Measurements from ENCODE around the gene NOC2L.

Gene NOC2L

DNA sequence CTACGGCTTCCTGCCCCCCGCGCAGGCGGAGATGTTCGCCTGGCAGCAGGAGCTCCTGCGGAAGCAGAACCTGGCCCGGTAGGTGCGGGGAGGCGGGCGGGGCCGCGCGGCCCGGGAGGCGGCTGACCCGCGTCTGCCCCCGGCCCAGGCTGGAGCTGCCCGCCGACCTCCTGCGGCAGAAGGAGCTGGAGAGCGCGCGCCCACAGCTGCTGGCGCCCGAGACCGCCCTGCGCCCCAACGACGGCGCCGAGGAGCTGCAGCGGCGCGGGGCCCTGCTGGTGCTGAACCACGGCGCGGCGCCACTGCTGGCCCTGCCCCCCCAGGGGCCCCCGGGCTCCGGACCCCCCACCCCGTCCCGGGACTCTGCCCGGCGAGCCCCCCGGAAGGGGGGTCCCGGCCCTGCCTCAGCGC lies 16.6 kb downstream of the NOC2L start:
- no peak for TF ChIP-seq CTCF (IDR thresholded peaks at IDR 0.05)
- peak overlapping the region; percentile 43 to 57 for H3K4me3 ChIP-seq
- peaks cover 0 to 37% (median 33%) of the 10 kb centered on the region in 4 donors for H3K4me1 ChIP-seq
- intact Hi-C loops (cut with DNase I; ENCODE audit: low total_unique reads) = no loop called here
- no peaks in the 10 kb centered on the region for H3K9me3 ChIP-seq
- peaks cover 8 to 38% (median 24%) of the 10 kb centered on the region in 3 donors for H3K36me3 ChIP-seq
- peak overlapping the region; percentile 26 to 71 for H3K27ac ChIP-seq
- no peak for DNase-seq
- H3K27me3 ChIP-seq = peaks cover 0 to 55% of the 10 kb centered on the region in 2 donors

DNA sequence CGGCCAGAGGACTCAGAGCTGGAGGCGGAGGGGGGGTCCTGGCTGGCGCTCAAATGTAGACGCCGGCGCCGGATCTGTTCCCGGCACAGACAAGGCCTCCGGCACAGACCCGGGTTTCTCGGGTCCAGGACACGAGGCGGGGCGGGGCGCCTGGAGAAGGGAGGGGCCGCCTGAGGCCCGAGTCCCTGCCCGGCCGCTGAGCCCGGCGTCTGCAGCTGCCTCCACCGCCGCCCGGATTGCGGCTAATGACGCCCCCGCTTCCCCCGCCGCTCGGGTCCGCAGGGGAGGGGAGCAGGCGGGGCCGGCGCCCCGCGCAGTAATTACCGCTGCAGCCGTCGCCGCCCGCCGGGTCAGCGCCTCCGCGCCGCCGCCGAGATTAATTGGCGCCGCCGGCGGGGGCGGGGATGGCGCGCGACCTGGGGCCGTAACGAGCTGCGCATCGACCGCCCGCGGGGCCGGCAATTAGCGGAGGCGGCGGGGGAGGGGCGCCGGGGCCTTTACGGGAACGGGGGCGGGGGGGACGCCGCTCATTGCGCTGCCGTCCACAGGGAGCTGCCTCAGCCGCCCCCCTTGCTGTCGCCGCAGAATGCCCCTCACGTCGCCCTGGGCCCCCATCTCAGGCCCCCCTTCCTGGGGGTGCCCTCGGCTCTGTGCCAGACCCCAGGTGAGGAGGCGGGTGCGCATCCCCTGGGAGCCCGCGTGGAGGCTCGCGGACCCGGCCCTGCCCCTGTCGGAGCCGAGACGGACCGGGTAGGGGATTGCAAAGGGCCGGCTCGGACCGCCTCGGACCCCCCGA lies 17.3 kb downstream of the NOC2L start:
- intact Hi-C loops (cut with DNase I; ENCODE audit: low total_unique reads) = no loop called here
- peaks cover 7 to 32% (median 18%) of the 10 kb centered on the region in 3 donors for H3K36me3 ChIP-seq
- H3K9me3 ChIP-seq = no peaks in the 10 kb centered on the region
- H3K27ac ChIP-seq = peak overlapping the region; percentile 46 to 71
- TF ChIP-seq CTCF (IDR thresholded peaks at IDR 0.05) = no peak
- H3K27me3 ChIP-seq = peaks cover 0 to 61% of the 10 kb centered on the region in 2 donors
- peak; percentile 71 to 89 for DNase-seq
- peaks cover 0 to 37% (median 33%) of the 10 kb centered on the region in 4 donors for H3K4me1 ChIP-seq
- peak overlapping the region; percentile 43 to 57 for H3K4me3 ChIP-seq

GRCh38 chr1:941015-941587 lies 18.0 kb downstream of the NOC2L start:
- Histone ChIP-seq H3K27me3 (peaks cover 0 to 68% of the 10 kb centered on the region in 2 donors), H3K4me1 (peaks cover 0 to 37% (median 33%) of the 10 kb centered on the region in 4 donors), H3K4me3 (peak overlapping the region; percentile 43 to 57), H3K36me3 (peaks cover under 1 to 25% (median 12%) of the 10 kb centered on the region in 3 donors), H3K9me3 (no peaks in the 10 kb centered on the region), H3K27ac (peak overlapping the region; percentile 46 to 71)
- intact Hi-C loops (cut with DNase I; ENCODE audit: low total_unique reads) = no loop called here
- no peak for TF ChIP-seq CTCF (IDR thresholded peaks at IDR 0.05)
- no peak for DNase-seq

DNA sequence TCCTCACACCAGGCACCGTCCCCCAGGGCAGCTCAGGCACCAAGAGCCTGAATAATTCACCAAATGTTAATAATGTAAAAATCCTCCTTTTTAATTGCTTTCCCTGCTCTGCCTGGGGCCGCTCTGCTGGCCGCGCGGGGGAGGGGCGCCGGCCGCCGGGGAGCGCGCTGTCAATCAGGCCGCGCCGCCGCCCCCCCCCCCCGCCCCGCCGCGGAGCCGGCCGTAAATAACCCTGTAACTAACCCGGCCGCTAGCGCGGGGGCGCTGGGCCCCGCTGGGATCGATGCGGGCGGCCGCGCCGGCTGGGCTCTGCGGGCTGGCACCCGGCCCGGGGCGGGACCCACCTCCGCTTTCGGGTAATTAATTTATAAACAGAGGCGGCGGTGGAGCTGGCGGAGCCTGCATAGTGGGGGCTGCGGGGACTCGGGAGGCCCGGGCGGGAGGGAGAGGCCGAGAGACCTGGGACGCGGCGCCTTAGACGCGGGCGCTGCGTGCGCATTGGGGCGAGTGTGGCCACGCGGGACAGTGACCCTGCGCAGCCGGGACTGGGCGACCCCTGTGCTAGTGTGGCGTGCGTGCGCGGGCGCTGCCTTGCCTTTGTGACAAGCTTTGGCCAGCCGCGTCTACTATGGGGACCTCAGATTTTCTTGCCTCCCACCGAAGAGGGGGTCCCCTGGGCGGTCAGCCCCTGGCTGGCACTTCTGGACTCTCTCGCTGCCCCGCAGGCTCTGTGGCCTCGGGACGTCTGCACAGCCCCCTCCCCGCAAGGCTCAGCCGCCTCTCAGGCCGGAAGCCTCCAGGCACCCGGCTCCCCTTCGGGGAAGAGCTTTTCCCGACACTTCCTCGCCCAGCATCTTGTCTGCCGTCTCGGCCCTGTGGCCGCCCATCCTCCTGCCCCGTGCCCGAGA lies 18.7 kb downstream of the NOC2L start:
- no peak for TF ChIP-seq CTCF (IDR thresholded peaks at IDR 0.05)
- Histone ChIP-seq H3K4me1 (peaks cover 0 to 44% (median 33%) of the 10 kb centered on the region in 4 donors), H3K27ac (peak overlapping the region; percentile 46 to 71)

GRCh38 chr1:939511-940106 lies 19.4 kb downstream of the NOC2L start:
- Histone ChIP-seq H3K4me1 (peaks cover 0 to 46% (median 33%) of the 10 kb centered on the region in 4 donors), H3K27ac (peak overlapping the region in 1 of 2 donors; percentile 35), H3K27me3 (peaks cover 0 to 81% of the 10 kb centered on the region in 2 donors), H3K36me3 (peaks cover 0 to 10% (median 0%) of the 10 kb centered on the region in 3 donors), H3K9me3 (no peaks in the 10 kb centered on the region), H3K4me3 (peak overlapping the region; percentile 43 to 57)
- no peak for TF ChIP-seq CTCF (IDR thresholded peaks at IDR 0.05)
- DNase-seq = no peak
- intact Hi-C loops (cut with DNase I; ENCODE audit: low total_unique reads) = no loop called here

More for the DNA sequence above, 18.7 kb downstream of the NOC2L start:
- Histone ChIP-seq H3K36me3 (peaks cover 0 to 18% (median 6%) of the 10 kb centered on the region in 3 donors), H3K4me3 (peak overlapping the region; percentile 43 to 57), H3K9me3 (no peaks in the 10 kb centered on the region), H3K27me3 (peaks cover 0 to 75% of the 10 kb centered on the region in 2 donors)
- intact Hi-C loops (cut with DNase I; ENCODE audit: low total_unique reads) = no loop called here
- DNase-seq = peak; percentile 49 to 85
